OCI-LY7 (cell line): Measurements from ENCODE around the gene WNT16.

Source experiments
- EZH2phosphoT487 ChIP-seq: fragments of 200-600 bp; sonication (generic); IDR thresholded peaks from 2 replicates; pipeline ENCODE4 v1.6.1; 2018; ENCODE audit warnings: low read depth, borderline replicate concordance, mild to moderate bottlenecking, mixed run types, antibody characterized with exemption, low read length, moderate library complexity, mixed read lengths
- TF ChIP-seq, protein P1 (sequence below): fragments of 200-600 bp; sonication (generic); conservative IDR thresholded peaks from 2 replicates; pipeline ENCODE4 v1.5.1; 2014; ENCODE audit warnings: mild to moderate bottlenecking, antibody characterized with exemption, low read length, moderate library complexity, mixed read lengths

DNA sequence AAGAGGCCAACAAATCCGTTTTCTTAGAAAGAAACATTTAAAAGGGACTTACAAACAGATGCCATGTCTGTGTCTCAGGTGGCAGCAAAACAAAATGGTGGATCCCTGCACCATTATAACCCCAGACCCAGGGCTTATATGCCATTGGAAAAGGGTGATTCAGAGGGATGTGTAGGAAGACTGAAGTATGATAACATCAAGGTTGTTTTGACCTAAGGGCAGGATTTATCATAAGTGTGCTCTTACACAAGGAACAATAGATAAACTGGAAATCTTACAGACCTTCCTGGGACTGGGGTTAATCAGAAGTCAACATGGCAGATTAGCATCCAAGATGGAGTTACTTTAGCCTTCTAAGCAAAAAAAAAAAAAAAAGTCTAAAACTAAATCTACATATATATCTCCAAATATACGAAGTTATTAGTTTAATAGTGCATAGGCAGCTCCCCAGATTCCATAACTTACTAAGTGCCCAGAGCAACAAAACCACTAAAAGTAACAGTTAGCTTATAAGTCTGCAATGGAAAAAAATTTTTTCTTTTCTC, 34.3 kb upstream of the WNT16 start:
- TF ChIP-seq, protein P1, sequence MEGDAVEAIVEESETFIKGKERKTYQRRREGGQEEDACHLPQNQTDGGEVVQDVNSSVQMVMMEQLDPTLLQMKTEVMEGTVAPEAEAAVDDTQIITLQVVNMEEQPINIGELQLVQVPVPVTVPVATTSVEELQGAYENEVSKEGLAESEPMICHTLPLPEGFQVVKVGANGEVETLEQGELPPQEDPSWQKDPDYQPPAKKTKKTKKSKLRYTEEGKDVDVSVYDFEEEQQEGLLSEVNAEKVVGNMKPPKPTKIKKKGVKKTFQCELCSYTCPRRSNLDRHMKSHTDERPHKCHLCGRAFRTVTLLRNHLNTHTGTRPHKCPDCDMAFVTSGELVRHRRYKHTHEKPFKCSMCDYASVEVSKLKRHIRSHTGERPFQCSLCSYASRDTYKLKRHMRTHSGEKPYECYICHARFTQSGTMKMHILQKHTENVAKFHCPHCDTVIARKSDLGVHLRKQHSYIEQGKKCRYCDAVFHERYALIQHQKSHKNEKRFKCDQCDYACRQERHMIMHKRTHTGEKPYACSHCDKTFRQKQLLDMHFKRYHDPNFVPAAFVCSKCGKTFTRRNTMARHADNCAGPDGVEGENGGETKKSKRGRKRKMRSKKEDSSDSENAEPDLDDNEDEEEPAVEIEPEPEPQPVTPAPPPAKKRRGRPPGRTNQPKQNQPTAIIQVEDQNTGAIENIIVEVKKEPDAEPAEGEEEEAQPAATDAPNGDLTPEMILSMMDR: no peak
- no peak for TF ChIP-seq EZH2phosphoT487
